Renal pelvis (tissue), 4 donors: ENCODE measurements around the gene KDM4C. TPM values are rescaled to one million over a fixed set of nuclear protein-coding genes. Genes with fewer than 3 reads are reported as not detected.

Source experiments
- DNase-seq: peaks from one replicate; pipeline ENCODE4 v3.0.0-alpha.2; 2013
- polyA plus RNA-seq, 3 donors: library from polyadenylated mRNA; unstranded; fragments of 120-200 nt; gene quantifications; one replicate each; pipeline ENCODE4 v1.2.1, GENCODE V29; 2013; ENCODE audit not compliant: insufficient read length in 3 of 3

Gene KDM4C
- polyA plus RNA-seq, 3 donors, result 16.9 to 22.0 (median 19.2) TPM

DNA sequence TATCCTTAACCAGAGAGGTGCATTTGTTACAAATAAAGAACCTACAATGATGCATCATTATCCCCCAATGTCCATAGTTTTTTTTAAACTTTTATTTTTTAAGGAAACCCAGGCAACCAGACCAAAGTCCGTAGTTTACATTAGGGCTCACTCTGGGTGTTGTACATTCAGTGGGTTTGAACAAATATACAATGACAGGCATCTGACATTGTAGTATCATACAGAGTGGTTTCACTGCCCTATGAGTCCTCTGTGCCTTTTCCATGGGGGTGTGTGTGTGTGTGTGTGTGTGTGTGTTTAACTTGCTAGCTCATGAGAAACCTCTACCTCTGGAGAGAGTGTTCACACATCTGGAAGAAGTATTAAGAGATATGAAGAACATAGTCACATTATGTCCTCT, 141.5 kb downstream of the KDM4C start:
- no peak for DNase-seq

DNA sequence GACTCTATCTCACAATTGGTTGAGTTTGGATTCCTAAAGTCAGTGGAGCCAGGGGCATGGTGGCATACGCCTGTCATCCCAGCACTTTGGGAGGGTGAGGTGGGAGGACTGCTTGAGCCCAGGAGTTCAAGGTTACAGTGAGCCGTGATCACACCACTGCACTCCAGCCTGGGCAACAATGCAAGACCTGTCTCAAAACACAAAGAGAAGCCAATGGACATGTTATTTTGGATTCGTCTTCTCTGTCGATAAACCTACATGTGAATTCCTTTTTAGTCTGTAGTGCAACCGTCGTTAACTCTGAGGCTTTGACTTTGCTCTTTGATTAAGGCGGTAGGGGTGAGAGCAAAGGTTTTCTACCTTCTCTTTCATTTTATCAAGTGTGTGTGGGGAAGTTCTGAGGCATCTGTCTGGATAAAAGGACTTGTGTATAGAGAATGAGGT, 142.7 kb downstream of the KDM4C start:
- DNase-seq, result no peak

DNA sequence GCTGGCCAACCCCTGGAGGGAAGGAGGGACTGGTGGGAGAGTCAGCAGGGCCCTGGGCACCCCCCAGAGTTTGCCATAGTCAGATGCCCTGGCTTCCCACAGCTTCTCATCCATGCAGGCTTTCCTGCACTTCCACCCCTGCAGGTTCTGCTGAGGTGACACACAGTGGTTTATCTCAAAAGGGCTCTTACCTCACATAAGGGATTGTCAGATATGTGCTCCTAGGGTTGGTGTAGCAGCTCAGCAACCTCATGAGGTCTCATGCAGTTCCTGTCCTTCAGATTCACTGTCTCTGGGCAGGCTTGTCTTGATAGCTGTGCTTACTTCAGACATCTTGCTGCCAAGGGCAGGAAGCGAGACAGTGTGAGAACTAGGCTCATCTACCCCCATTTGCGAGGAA, 143.4 kb downstream of the KDM4C start:
- no peak for DNase-seq

DNA sequence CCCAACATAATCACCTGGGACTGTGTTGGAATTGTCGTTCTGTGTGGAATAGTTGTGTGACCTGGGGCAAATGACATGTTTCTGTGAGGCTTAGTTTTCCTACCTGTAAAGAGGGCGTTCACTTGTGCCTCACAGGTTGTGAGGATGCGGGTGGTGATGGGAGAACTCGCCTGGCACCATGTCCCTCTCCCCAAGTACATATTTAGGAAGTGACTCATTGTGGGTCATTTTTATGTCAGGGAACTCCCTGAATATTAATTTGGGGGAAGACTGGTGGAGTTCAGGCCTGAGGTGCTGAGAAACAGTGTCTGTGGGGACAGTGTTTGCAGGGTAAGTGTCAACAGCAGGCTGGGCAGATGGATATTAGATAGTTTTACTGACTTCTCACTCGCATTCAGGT, 144.7 kb downstream of the KDM4C start:
- no peak for DNase-seq

DNA sequence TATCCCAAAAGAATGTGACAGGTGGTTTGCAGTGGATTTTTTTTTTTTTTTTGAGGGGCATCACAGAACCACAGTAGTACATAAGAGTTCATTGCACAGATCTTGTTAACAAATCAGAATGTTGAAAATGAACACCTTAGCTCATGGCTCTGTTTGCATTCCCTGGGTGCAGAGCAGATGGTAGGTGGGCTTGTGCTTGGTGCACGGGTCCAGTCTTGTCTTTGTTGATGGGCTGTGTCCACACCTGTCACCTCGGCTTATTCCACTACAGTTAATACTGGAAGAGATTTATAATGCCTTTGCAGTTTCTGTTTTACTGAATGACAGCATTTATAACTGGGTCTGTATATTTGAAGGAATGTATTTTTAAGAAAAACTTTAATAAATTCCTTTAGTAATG, 146.6 kb downstream of the KDM4C start:
- DNase-seq, result no peak

DNA sequence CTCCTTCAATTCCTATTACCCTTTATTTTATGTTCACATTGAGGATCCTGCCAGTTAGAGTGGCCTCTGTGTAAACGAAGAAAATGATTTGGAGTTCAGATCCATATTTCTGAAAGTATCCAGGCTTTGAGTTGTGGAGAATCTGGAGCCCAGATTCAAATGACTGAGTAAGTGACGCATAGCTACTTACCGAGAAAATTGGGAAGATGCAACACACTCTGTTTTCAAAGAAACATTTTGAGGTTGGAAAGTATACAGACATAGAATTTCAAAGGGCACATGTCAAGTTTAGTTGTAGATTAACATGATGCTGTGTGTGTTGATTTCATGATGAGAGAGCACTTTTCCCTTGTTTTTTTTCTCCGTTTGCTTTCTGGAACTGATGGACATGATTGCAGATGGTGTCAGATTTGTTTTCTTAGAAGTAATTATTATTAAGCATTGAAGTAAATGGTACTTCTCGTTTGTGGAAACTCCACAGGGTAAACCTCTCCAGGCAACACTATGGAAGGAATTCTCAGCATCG, 148.1 kb downstream of the KDM4C start:
- DNase-seq, result no peak

DNA sequence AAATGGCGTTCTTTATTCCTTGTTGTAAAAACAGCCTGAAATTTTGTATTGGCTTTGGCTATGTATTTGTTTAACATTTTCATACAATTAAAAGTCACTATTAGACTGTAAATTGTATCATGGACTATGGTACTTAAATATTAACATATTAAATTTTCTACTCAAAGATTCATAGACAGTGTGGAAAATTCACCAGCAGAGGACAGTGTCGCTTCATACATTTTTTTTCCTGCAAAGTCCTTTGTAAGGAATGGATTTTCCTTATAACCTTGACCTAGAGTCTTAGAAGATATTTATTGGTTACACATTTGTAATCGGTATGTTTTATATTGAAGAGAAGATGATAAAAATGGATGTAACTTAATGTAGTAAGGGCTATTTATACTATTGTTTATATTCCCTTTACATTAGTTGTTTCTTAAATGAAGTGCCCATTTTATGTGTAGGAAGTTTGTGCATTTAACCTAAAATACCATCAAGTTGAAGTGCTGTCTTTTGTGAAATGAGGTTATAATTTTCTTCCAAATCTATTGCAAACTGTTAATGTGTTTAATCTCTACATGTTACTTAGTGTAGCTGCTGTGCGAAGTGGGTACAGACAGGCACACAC, 150.1 kb downstream of the KDM4C start:
- DNase-seq, result no peak

DNA sequence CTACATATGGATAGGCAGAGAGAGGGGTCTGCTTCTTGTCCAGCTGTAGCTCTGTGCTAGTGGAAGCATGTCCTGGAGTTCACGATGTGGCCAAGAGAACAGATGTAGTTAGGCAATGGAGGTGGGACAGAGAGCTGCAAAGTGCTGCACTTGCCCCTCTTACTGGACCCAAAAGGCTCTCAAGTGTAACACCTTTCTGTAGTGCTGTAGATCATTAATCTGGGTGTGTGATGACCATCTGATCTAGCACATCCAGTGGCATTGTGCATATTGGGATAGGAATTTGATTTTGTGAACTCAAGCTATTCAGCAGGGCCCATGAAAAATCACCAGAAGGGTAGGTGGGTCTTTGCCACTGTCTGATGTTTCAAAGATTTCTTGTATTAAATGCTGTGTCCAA, 151.4 kb downstream of the KDM4C start:
- DNase-seq, result no peak

DNA sequence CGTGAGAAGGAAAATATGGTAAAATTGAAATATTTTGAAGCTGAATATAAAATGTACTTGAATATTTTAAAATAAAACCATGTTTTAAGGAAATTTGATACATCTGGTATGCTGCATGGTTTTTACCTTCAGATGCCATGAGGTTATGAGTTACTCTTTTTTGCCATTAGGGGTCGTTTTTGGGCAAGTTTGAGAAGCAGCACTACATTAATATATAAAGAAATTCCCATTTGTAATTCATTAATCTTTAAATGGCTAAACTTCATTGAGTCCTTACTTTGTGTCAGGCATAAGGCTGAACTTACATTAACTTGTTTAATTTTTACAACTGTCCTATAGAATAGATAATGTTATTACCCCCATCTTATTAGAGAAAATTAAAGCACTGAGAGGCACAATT, 152.3 kb downstream of the KDM4C start:
- DNase-seq, result no peak

DNA sequence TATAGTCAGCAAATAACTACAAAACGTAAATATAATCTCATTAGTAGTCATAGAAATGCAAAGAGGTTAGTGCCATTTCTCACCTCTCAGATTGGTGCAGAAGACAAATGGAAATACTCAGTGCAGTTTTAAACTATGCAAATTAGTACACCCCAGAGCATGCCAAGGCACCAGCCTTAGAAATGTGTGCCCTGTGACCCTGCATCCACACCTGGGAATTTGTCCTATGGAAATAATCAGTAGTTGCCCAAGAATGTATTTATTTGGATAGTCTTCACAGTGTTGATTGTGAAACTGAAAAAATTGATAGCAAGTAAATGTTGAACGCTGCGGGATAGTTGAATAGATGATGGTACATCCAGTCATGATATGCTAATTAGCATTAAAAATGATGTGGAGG, 152.7 kb downstream of the KDM4C start:
- DNase-seq, result no peak

DNA sequence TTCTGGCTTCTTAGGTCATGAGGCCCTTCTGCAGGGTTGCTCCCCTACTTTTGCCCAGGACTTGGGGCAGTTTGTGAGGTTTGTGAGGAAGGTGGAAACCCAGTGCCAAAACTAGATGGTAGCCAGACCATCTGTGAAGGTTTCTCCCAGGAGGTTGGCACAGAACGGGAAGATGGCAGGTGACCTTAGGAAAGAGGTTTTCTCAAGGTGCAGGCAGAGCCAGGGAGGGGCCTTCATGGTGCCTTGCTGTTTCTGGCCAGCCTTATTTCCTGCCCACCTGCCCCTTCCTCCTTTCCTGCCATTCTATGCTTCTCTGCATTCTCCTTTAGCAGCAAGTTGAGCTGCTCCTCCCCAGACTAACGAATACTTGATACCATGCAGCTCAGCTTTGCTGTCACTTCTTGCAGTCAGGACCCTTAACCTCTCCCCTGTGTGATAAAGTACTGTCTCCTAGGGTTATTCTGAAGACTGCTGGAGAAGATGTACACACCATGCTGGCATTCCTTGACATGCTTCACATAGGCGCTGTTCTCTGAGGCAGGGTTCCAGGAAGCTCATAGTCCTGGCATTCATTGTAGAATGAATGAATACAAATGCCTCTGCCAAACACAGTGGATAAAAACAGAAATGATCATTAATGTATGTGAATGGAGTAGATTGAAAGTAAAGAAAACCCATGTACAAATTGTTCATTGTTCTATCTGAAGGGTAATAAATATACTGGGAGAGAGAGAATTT, 154.3 kb downstream of the KDM4C start:
- no peak for DNase-seq

DNA sequence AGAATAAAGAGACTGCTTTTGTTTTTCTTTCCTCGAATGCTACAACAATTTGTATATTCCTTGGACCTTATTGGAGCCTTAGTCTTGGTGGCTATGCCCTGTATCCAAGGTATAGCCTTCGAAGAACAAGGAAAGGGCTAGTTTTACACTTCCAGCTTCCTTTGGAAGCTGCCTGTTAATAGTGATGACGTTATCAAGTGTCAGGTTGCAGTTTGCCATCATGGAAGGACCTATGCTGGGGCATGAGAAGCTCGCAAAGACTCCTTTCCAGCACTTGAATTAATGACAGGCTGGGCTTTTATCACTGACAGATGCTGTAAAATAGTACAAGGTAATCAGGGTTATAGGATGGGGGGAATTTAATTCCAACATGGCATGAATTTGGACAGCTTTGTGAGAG, 157.9 kb downstream of the KDM4C start:
- peak; percentile 38 for DNase-seq

DNA sequence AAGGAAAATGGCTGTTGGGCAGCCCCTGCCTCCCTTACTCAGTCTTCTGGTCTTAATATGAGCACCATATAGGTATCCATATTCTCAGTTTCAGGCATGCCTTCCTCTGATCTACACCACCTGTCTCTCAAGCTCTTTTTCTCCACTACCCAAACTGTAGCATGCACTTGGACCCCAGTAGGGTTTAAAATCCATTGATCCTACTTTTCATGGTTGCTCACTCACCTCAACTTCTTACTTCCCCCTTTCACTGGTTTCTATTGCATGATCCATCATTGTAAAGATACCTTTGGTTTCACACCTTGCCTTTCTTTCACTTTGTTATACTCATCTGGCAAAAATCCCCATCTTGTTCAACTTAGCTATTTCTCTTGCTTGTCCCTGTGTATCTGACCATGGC, 159.4 kb downstream of the KDM4C start:
- no peak for DNase-seq

DNA sequence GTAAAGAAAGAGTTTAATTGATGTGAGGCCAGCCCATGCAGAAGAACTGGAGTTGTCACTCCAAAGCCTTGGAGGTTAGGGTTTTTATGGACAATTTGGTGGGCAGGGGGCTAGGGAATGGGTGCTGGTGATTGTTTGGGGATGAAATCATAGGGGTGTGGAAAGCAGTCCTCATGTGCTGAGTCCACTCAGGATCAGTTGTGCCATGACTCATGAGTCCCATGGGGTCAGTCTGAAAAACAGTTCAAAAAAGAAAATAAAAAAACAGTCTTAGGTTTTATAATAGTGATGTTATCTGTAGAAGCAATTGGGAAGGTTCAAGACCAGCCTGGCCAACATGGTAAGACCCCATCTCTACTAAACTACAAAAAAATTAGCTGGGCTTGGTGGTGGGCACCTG, 162.3 kb downstream of the KDM4C start:
- no peak for DNase-seq

DNA sequence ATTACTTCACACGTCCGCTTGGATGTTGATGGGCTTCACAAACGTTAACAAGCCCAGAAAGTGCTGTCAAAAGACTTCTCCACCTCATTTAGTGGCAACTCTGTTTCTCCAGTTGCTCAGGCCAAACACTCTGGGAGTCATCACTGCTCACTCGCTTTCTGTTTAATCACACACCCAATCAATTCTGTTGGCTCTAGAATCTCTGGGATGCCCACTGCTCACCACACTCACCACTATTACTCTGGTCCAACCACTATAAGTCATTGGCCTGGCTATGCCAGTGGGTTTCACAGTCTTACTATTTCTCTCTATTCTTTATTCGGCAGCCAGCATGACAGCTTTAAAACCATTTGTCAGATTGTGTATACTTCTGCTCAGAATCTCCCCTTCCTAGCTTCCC, 163.5 kb downstream of the KDM4C start:
- DNase-seq, result no peak

DNA sequence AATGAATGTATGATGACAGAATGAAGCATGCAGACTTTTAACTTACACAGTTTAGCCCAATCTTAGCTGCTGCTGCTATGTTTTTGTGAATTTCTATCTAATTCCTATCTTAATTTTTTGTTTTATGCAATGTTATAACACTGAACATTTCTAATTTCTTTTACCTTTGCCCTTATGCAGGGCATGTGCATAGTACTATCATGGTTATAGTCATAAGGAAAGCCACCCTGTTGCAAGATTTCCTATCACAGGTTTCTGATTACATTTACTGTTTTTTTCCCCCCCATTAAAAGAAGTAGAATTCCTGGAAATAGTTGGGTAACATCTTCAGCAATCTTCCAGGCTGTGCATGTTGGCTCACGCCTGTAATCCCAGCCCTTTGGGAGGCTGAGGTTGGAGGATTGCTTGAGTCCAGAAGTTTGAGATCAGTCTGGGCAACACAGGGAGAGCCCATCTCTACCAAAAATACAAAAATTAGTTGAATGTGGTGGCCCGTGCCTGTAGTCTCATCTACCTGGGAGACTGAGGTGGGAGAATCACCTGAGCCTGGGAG, 164.4 kb downstream of the KDM4C start:
- no peak for DNase-seq

DNA sequence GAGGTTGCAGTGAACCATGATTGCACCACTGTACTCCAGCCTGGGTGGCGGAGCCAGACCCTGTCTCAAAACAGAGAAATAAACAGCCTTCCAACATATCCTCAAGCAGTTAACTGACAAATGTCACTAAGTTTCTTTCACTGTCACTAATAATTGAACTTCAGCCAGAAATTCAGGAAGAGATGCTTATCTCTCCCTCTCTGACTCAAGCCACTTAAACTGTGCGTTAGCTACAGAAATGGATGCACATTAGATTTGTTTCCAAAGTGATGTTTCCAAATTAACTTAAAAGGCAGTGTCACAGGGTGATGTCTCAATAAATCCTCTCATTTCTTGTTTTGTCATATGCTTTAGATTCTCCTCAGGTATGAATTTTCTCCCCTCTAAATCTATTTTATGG, 164.9 kb downstream of the KDM4C start:
- DNase-seq, result no peak

DNA sequence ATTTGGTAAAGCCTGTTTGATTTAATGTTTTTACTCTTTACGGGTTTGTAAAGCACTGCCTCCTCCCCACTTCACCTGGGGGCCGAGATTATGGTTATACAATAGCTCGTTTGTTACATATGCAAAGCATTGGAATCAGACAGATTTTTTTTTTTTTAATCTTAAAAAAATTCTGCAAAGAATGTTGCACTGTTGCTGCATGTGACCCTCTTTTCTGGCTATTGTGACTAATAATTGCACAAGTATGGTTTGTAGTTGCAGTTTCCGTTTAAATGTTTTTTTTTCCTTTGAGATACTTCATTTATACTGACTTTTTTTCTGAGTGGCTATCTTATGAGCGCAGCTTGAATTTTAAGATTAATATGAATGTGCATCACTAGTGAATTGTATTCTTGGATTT, 165.3 kb downstream of the KDM4C start:
- DNase-seq, result no peak

DNA sequence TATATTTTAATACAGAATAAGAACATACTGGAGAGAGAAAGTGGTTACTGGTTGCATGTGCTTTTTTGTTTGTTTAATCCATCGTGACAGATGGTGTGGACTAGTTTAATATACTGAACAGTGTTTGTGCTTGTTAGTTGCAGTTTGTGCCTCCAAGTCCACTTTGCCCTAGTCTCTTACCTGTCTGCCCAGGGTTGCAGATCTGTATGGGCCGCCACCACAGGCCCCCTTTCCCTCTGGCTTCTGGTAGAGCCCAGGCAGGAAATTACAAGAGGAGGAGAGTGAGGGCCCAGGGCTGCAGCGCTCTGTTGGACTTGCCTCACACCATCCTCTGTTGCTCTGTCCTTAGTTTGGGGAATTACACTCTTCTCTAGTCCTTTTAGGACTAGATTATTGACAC, 166.4 kb downstream of the KDM4C start:
- DNase-seq, result no peak

DNA sequence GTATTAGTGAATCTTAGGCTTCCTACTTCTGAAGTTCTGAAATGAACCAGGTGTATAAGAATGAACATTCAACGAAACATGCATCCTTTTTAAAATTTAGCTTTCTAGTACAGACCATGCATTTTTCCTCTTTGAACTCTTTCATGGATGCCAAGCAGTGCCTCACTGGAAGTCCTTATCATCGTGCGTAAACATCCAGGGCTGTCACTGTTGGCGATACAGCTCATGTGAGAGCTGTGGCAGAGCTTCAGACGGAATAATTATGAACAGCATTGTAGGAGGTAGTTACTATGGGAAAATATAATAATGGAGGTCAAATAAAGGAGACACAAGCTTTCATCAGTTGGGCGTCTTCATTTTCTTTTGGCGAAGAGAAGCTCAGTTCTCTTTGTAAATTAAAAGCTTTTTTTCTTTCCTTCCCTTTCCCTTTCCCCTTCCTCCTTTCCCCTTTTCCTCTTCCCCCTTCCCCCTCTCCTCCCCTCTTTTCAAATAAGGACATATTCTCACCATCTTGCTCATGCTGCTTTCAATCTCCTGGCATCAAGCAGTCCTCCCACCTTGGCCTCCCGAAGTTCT, 167.3 kb downstream of the KDM4C start:
- no peak for DNase-seq

DNA sequence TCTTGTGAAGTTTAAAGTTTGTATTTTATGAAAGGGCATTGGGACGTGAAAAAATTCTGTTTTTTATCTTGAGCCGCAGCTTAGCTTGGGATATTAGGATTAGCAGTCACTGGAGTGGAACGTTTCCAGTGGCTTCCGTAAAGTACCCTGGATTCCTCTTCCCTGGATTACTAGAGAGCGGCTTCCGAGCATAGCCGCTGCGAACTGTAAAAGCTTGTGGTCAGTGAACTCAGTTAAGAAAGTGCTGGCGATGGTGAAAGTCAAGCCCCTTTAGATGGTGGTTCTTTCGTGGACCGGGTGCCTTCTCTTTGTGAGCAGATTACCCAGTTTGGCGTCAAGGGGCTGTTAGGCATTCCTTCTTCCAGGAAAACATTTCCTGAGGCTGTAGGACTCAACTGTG, 168.1 kb downstream of the KDM4C start:
- no peak for DNase-seq

DNA sequence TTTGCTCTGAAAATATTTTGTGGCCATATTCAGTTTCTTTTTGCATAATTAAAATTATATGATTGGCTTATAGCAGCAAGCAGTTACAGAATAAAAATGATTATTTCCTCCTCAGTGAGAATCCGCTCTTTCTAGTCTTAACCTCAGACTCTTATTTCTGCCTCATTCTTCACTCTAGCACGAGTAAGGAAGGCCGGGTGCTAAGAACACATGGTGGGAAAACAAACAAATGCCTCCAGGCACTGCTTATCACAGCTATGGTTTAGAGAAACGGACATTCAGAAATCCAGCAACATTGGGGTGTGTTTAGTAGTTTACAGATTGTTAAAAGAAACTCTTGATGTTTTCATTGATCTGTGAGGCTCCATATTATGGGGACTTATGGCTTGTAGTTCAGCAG, 168.7 kb downstream of the KDM4C start:
- DNase-seq, result no peak

DNA sequence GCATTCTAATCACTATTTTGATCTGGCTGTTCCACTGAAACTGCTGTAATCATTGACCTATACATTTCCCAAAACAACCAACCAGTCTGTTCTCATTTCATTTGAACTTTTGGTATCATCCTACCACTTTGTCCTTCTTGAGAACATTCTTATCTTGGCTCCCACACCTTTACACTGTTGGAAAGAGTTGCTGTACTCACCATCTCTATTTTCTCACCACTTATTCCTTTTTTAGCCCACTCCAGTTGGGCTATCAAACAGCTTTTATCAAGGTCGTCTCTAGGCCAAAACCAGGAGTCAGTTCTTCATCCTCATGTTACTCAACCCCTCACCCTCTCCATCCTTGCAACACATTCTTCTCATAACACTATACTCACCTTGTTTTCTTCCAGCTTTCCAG, 170.1 kb downstream of the KDM4C start:
- no peak for DNase-seq
